GM10266 (cell line): Measurements from ENCODE around the gene MED13L.

ENCODE experiments used
- DNase-seq: peaks from one replicate; pipeline ENCODE4 v3.0.0; 2012; ENCODE audit errors: extremely low spot score
- CTCF ChIP-seq: IDR thresholded peaks from 2 replicates; pipeline ENCODE4 v1.5.1; 2012; ENCODE audit warnings: mild to moderate bottlenecking, low read depth; ENCODE audit not compliant: control insufficient read depth, insufficient read depth; ENCODE audit errors: missing control alignments

MED13L gene

GRCh38 chr12:116209503-116209902, 68.0 kb downstream of the MED13L start:
- DNase-seq, result no peak

GRCh38 chr12:116207274-116207673, 70.2 kb downstream of the MED13L start:
- no peak for TF ChIP-seq CTCF
- no peak for DNase-seq

More at GRCh38 chr12:116209503-116209902, 68.0 kb downstream of the MED13L start:
- TF ChIP-seq CTCF, result no peak

- DNase-seq, result no peak
Measured at GRCh38 chr12:116206828-116207227, 70.7 kb downstream of the MED13L start.

GRCh38 chr12:116204785-116205184, 72.7 kb downstream of the MED13L start:
- TF ChIP-seq CTCF, result no peak
- DNase-seq, result no peak

More at GRCh38 chr12:116206828-116207227, 70.7 kb downstream of the MED13L start:
- TF ChIP-seq CTCF, result no peak

GRCh38 chr12:116204169-116204568, 73.3 kb downstream of the MED13L start:
- DNase-seq, result no peak
- no peak for TF ChIP-seq CTCF

- no peak for DNase-seq
- TF ChIP-seq CTCF, result no peak
Measured at GRCh38 chr12:116202940-116203339, 74.6 kb downstream of the MED13L start.

GRCh38 chr12:116202433-116202832, 75.1 kb downstream of the MED13L start:
- DNase-seq, result no peak
- no peak for TF ChIP-seq CTCF
